ENCODE measurements around the gene SLC7A11. TPM values are rescaled to one million over a fixed set of nuclear protein-coding genes. Genes with fewer than 3 reads are reported as not detected.

SLC7A11 gene
- total and polyA plus RNA-seq, 7 donors = 0.04 to 0.52 (median 0.13) TPM; not detected in 1

- Histone ChIP-seq H3K36me3 (ENCODE audit: insufficient read depth in 1 of 2, low read depth in 1 of 2) (no peaks in the 10 kb centered on the region), H3K27ac (no peak overlapping the region), H3K27me3 (ENCODE audit: insufficient read depth in 3 of 3, low read length in 2 of 3) (no peaks in the 10 kb centered on the region), H3K4me3 (no peak overlapping the region), H3K9me3 (no peaks in the 10 kb centered on the region), H3K4me1 (peaks cover 3% of the 10 kb centered on the region)
- intact Hi-C loops (cut with DNase I) = loop anchor here in 1 of 2 donors (10.0 kb wide), 1 partner anchor 665 kb away; no protein-coding TSS in a partner anchor
- WGBS, 3 donors = 42 to 50% (median 44%) methylated on average over 5 of the region's 5 CpGs
- DNase-seq (no peak), ATAC-seq (no peak)
- TF ChIP-seq CTCF (IDR thresholded peaks at IDR 0.05) = no peak
Measured at GRCh38 chr4:138199568-138200235, 42.4 kb downstream of the SLC7A11 start.

GRCh38 chr4:138196153-138196552 is 46.0 kb downstream of the SLC7A11 start:
- no peak for ATAC-seq
- Histone ChIP-seq H3K27me3 (ENCODE audit: insufficient read depth in 3 of 3, low read length in 2 of 3) (no peaks in the 10 kb centered on the region), H3K4me1 (peaks cover 3% of the 10 kb centered on the region), H3K4me3 (no peak overlapping the region), H3K36me3 (ENCODE audit: insufficient read depth in 1 of 2, low read depth in 1 of 2) (no peaks in the 10 kb centered on the region), H3K9me3 (no peaks in the 10 kb centered on the region), H3K27ac (no peak overlapping the region)
- no peak for TF ChIP-seq CTCF (IDR thresholded peaks at IDR 0.05)
- intact Hi-C loops (cut with DNase I) = loop anchor here in 1 of 2 donors (10.0 kb wide), 1 partner anchor 669 kb away; no protein-coding TSS in a partner anchor
- DNase-seq = no peak
- WGBS, 3 donors = 32 to 49% (median 48%) methylated on average over 3 of the region's 3 CpGs

GRCh38 chr4:138193963-138194362 is 48.2 kb downstream of the SLC7A11 start:
- 94 to 100% (median 100%) methylated on average over 1 of the region's 1 CpG for WGBS, 3 donors
- no peaks in the 10 kb centered on the region for H3K9me3 ChIP-seq

GRCh38 chr4:138192113-138192512 is 50.0 kb downstream of the SLC7A11 start:
- WGBS, 3 donors = 78 to 93% (median 92%) methylated on average over 2 of the region's 2 CpGs
- peaks cover 0 to 3% (median 0%) of the 10 kb centered on the region in 3 donors for H3K27me3 ChIP-seq (ENCODE audit: insufficient read depth in 3 of 3, low read length in 2 of 3)
- no peaks in the 10 kb centered on the region for H3K36me3 ChIP-seq (ENCODE audit: insufficient read depth in 1 of 2, low read depth in 1 of 2)
- H3K27ac ChIP-seq = no peak overlapping the region
- intact Hi-C loops (cut with DNase I) = loop anchor here in 1 of 2 donors (10.0 kb wide), 1 partner anchor 673 kb away; no protein-coding TSS in a partner anchor
- DNase-seq (no peak), ATAC-seq (no peak)
- no peaks in the 10 kb centered on the region for H3K9me3 ChIP-seq
- H3K4me1 ChIP-seq = no peaks in the 10 kb centered on the region
- H3K4me3 ChIP-seq = no peak overlapping the region
- no peak for TF ChIP-seq CTCF (IDR thresholded peaks at IDR 0.05)

More at GRCh38 chr4:138193963-138194362, 48.2 kb downstream of the SLC7A11 start:
- intact Hi-C loops (cut with DNase I) = loop anchor here in 1 of 2 donors (10.0 kb wide), 1 partner anchor 671 kb away; no protein-coding TSS in a partner anchor
- H3K27ac ChIP-seq = no peak overlapping the region
- H3K4me1 ChIP-seq = no peaks in the 10 kb centered on the region
- H3K36me3 ChIP-seq (ENCODE audit: insufficient read depth in 1 of 2, low read depth in 1 of 2) = no peaks in the 10 kb centered on the region
- ATAC-seq (no peak), DNase-seq (no peak)
- H3K27me3 ChIP-seq (ENCODE audit: insufficient read depth in 3 of 3, low read length in 2 of 3) = no peaks in the 10 kb centered on the region
- no peak overlapping the region for H3K4me3 ChIP-seq
- no peak for TF ChIP-seq CTCF (IDR thresholded peaks at IDR 0.05)
